Cerebellar nuclear complex (tissue), 1 donor: ENCODE data around the gene GNAI3.

Source experiments
- DNase-seq, 2 experiments: peaks; one replicate each; lab custom pipeline; 2025; lab: John Stamatoyannopoulos, UW

GNAI3 gene

GRCh38 chr1:109546311-109547109 is 1.9 kb upstream of the GNAI3 start:
- DNase-seq: peak in 1 of 2 experiments; percentile 76

- DNase-seq: no peak
Measured at GRCh38 chr1:109547463-109548320, 723 bp upstream of the GNAI3 start.

- DNase-seq: no peak
Measured at GRCh38 chr1:109556563-109556962, 8.1 kb downstream of the GNAI3 start.

GRCh38 chr1:109557520-109557919 is 9.1 kb downstream of the GNAI3 start:
- no peak for DNase-seq

- no peak for DNase-seq
Measured at GRCh38 chr1:109559995-109560394, 11.6 kb downstream of the GNAI3 start.

- DNase-seq: no peak
Measured at GRCh38 chr1:109564194-109564878, 15.9 kb downstream of the GNAI3 start.

- no peak for DNase-seq
Measured at GRCh38 chr1:109565241-109565640, 16.8 kb downstream of the GNAI3 start.

- DNase-seq: no peak
Measured at GRCh38 chr1:109566982-109567381, 18.6 kb downstream of the GNAI3 start.

- no peak for DNase-seq
Measured at GRCh38 chr1:109567877-109568672, 19.7 kb downstream of the GNAI3 start.

- no peak for DNase-seq
Measured at GRCh38 chr1:109569323-109569722, 20.9 kb downstream of the GNAI3 start.

GRCh38 chr1:109570414-109570813 is 22.0 kb downstream of the GNAI3 start:
- DNase-seq: no peak

GRCh38 chr1:109573785-109574184 is 25.4 kb downstream of the GNAI3 start:
- no peak for DNase-seq

GRCh38 chr1:109578947-109579443 is 30.6 kb downstream of the GNAI3 start:
- DNase-seq: no peak

GRCh38 chr1:109579491-109579890 is 31.1 kb downstream of the GNAI3 start:
- DNase-seq: peak in 1 of 2 experiments; percentile 23

GRCh38 chr1:109582021-109582420 is 33.6 kb downstream of the GNAI3 start:
- DNase-seq: no peak

GRCh38 chr1:109584766-109585165 is 36.4 kb downstream of the GNAI3 start:
- DNase-seq: no peak

GRCh38 chr1:109586055-109586454 is 37.6 kb downstream of the GNAI3 start:
- DNase-seq: no peak

- DNase-seq: no peak
Measured at GRCh38 chr1:109589177-109589576, 40.8 kb downstream of the GNAI3 start.

- no peak for DNase-seq
Measured at GRCh38 chr1:109589679-109590078, 41.3 kb downstream of the GNAI3 start.

- DNase-seq: no peak
Measured at GRCh38 chr1:109592916-109593315, 44.5 kb downstream of the GNAI3 start.

- DNase-seq: no peak
Measured at GRCh38 chr1:109595531-109595930, 47.1 kb downstream of the GNAI3 start.
